Measurements from ENCODE around the gene TAF3.
"Not testable (repeated sequence)": the region's sequence is repeated elsewhere in the genome, so short reads cannot be mapped to it uniquely, and the experiment has no call there.

The TAF3 gene, protein sequence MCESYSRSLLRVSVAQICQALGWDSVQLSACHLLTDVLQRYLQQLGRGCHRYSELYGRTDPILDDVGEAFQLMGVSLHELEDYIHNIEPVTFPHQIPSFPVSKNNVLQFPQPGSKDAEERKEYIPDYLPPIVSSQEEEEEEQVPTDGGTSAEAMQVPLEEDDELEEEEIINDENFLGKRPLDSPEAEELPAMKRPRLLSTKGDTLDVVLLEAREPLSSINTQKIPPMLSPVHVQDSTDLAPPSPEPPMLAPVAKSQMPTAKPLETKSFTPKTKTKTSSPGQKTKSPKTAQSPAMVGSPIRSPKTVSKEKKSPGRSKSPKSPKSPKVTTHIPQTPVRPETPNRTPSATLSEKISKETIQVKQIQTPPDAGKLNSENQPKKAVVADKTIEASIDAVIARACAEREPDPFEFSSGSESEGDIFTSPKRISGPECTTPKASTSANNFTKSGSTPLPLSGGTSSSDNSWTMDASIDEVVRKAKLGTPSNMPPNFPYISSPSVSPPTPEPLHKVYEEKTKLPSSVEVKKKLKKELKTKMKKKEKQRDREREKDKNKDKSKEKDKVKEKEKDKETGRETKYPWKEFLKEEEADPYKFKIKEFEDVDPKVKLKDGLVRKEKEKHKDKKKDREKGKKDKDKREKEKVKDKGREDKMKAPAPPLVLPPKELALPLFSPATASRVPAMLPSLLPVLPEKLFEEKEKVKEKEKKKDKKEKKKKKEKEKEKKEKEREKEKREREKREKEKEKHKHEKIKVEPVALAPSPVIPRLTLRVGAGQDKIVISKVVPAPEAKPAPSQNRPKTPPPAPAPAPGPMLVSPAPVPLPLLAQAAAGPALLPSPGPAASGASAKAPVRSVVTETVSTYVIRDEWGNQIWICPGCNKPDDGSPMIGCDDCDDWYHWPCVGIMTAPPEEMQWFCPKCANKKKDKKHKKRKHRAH

DNA sequence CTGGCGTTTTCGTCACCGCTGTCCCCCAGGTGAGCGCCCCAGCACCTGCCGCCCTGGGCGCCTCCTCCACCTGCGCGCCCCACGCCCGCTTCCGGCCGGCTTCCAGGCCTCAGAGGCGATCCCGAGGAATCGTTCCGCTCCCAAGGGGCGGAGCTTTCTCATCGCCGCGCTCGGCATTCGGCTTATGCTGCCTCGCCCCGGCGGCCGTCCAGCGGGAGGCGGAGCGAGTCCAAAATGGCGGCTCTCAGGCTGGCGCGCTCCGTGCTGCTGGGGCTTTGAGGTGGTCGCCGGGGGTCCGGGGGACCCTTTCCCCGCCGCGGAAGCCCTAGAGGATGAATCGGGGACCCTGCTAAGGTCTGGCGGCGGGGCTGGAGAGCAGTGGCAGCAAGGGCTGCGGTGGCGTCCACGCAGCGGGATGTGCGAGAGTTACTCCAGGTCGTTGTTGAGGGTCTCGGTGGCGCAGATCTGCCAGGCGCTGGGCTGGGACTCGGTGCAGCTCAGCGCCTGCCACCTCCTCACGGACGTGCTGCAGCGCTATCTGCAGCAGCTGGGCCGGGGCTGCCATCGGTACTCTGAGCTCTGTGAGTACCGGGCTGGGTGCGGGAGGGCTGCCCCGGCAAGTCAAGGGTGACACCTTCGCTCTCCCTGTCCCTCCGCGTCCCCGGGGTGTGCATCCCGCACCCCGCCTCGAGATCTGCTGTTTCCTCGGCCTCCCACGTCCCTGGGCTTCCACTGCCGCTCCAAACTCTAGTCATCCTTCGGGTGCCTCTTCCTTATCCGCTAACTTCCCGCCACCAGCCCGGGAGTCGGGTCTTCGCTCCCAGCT lies at the start of gene TAF3:
TSS of gene TAF3 (plus strand) at position 211 of the 826 bp plus-strand sequence. CDS start at position 416, 205 bp downstream.
- TF ChIP-seq JUND (IDR thresholded peaks at IDR 0.05; ENCODE audit: low read depth): no peak
- in situ Hi-C loops (cut with HindIII; ENCODE audit: low pct_unique_long_range_greater_than_20kb, low sequenced_read_pairs): no loop called here
- peak; percentile 60 to 96 for DNase-seq (ENCODE audit: low read depth in 1 of 2, low spot score in 1 of 2)

DNA sequence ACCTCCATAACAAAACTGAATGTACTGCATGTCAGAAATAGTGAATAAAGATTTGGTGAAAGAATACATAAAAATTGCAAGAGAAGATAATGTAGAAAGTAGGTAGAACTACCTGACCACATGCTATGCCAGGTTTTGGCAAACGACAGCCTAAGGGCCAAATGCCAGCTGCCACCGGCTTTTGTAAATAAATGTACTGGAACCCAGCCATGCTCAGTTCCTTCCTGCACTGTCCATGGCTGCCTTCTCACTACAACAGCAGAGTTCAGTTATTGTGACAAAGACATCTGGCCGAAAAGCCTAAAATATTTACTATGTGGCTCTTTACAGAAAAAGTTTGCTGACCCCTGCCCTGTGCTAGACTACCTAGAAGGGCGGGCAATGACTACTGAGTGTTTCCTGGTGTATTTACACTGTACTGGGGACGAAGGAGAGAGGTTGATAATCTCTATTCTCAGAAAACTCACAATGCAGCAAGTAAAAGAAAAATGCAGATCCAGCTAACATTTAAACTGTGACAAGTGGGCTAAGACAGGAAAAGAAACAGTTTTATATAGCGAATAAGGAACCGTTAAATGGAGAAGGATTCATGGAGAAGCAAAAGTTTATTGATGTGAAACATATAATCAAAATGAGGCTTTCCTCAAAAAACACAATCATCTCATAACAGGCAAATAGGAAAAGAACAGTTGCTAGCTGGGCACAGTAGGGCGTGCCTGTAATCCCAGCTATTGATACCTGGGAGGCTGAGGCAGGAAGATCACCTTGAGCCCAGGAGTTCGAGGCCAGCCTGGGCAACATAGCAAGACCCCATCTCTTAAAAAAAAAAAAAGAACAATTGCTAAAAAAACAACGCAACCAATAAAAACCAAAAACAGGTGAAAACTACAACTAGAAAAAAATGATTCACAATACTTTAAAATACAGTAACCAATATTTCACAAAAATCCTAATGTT lies 44.2 kb upstream of the TAF3 start:
- in situ Hi-C loops (cut with HindIII; ENCODE audit: low pct_unique_long_range_greater_than_20kb, low sequenced_read_pairs): no loop called here
- TF ChIP-seq JUND (IDR thresholded peaks at IDR 0.05; ENCODE audit: low read depth): no peak
- peak; percentile 30 to 86 for DNase-seq (ENCODE audit: low read depth in 1 of 2, low spot score in 1 of 2)

DNA sequence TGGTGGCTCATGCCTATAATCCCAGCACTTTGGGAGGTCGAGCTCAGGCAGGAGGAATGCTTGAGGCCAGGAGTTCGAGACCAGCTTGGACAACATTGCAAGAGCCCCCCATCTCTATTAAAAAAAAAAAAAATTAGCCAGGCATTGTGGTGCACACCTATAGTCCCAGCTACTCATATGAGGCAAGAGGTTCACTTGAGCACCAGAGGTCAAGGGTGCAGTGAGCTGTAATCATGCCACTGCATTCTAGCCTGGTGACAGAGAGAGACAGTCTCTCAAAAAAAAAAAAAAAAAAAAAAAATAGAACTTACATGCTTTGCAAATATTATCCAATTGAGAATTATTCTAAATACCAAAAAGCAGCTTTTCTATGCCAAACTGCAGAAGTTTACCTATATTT lies 41.5 kb upstream of the TAF3 start:
- TF ChIP-seq JUND (IDR thresholded peaks at IDR 0.05; ENCODE audit: low read depth): no peak
- in situ Hi-C loops (cut with HindIII; ENCODE audit: low pct_unique_long_range_greater_than_20kb, low sequenced_read_pairs): no loop called here
- DNase-seq (ENCODE audit: low read depth in 1 of 2, low spot score in 1 of 2): no peak

- in situ Hi-C loops (cut with HindIII; ENCODE audit: low pct_unique_long_range_greater_than_20kb, low sequenced_read_pairs); DNase-seq (ENCODE audit: low read depth in 1 of 2, low spot score in 1 of 2): not testable (repeated sequence)
These were observed 36.1 kb upstream of the TAF3 start for GRCh38 chr10:7782194-7782593.

- DNase-seq (ENCODE audit: low read depth in 1 of 2, low spot score in 1 of 2): no peak
- in situ Hi-C loops (cut with HindIII; ENCODE audit: low pct_unique_long_range_greater_than_20kb, low sequenced_read_pairs): no loop called here
These were observed 31.9 kb upstream of the TAF3 start for GRCh38 chr10:7786430-7786829.

DNA sequence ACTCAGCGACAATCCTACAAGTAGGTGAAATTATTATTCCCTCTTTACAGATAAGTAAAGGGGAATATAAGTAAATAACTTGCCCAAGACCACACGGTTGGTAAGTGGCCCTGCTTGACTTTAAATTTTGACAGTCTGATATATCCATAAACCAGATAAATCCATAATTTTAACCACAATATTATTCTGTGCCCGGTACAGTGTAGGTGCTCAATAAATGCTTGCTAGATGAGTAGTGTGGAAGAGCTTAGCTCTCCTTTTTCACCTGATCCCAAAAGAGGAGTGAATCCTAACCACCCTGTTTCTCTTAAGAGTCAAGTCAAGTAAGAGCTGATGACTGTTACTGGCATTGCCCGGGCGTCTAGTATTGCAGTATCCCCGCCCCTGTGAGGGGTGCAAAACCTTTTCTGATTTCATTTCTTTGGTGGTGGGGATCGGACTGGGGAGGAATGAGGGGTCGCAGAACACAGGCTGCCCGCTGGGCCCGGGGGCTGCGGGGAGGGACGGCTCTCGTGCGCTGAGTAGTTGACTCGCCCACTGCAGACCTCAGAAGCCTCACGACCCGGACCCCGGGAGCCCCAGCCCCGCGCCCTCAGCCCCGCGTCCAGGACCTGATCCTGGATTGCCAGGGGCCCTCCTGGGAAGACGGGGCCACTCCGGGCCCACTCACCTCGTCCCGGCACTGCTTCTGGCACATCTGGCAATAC lies 31.0 kb upstream of the TAF3 start:
- peak in 1 of 2 experiments; percentile 39 for DNase-seq (ENCODE audit: low read depth in 1 of 2, low spot score in 1 of 2)
- in situ Hi-C loops (cut with HindIII; ENCODE audit: low pct_unique_long_range_greater_than_20kb, low sequenced_read_pairs): no loop called here
- TF ChIP-seq JUND (IDR thresholded peaks at IDR 0.05; ENCODE audit: low read depth): no peak

More at GRCh38 chr10:7786430-7786829, 31.9 kb upstream of the TAF3 start:
- no peak for TF ChIP-seq JUND (IDR thresholded peaks at IDR 0.05; ENCODE audit: low read depth)

GRCh38 chr10:7787857-7788638 lies 30.3 kb upstream of the TAF3 start, which contains the start of the genes ATP5F1C and KIN:
ATP5F1C (plus strand) TSS chr10:7788177; CDS start chr10:7788208, 31 bp downstream.
KIN (minus strand) TSS chr10:7787993; CDS start chr10:7787933, 60 bp downstream.
- in situ Hi-C loops (cut with HindIII; ENCODE audit: low pct_unique_long_range_greater_than_20kb, low sequenced_read_pairs): no loop called here
- no peak for TF ChIP-seq JUND (IDR thresholded peaks at IDR 0.05; ENCODE audit: low read depth)
- peak; percentile 99 for DNase-seq (ENCODE audit: low read depth in 1 of 2, low spot score in 1 of 2)

GRCh38 chr10:7788639-7789286 lies 29.5 kb upstream of the TAF3 start:
- in situ Hi-C loops (cut with HindIII; ENCODE audit: low pct_unique_long_range_greater_than_20kb, low sequenced_read_pairs): no loop called here
- DNase-seq (ENCODE audit: low read depth in 1 of 2, low spot score in 1 of 2): peak; percentile 21 to 49
- no peak for TF ChIP-seq JUND (IDR thresholded peaks at IDR 0.05; ENCODE audit: low read depth)

DNA sequence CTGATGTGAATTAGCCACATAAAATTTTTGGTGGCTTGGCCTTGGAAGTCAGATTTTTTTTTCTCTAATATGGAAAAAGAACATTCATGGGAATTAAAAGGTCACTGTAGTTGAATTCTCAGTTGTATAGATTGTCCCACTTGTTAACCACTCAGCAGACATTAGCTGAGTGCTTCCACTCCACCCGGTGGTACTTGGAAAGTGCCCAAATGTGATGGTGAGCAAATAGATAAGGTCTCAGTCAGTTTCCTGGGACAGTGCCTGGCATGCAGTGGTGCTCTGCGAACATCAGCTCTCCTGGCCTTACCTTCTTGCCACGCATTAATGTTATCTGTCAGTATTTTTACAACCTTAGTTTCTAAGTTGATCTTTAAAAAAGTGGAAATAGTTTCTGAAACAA lies 28.9 kb upstream of the TAF3 start:
- in situ Hi-C loops (cut with HindIII; ENCODE audit: low pct_unique_long_range_greater_than_20kb, low sequenced_read_pairs): no loop called here
- no peak for DNase-seq (ENCODE audit: low read depth in 1 of 2, low spot score in 1 of 2)
- no peak for TF ChIP-seq JUND (IDR thresholded peaks at IDR 0.05; ENCODE audit: low read depth)

All from T47D (cell line).